SK-N-SH (cell line): ENCODE measurements around the gene SLC12A6. TPM values are rescaled to one million over a fixed set of nuclear protein-coding genes. Genes with fewer than 3 reads are reported as not detected.

Experiments
- CTCF ChIA-PET: fragments of 300-600, 350-600 bp; formaldehyde crosslinking; extraction: SDS; loops from one replicate; lab custom pipeline; 2021; lab: Yijun Ruan, JAX
- POLR2A ChIA-PET: fragments of 350-600 bp; sonication (Branson Sonifier 250); formaldehyde crosslinking; extraction: SDS; loops from one replicate; lab custom pipeline; 2020; ENCODE audit warnings: antibody characterized with exemption, inconsistent platforms; lab: Yijun Ruan, JAX
- DNase-seq: peaks from one replicate; pipeline ENCODE4 v3.0.0; 2012
- H2AFZ ChIP-seq: fragments of 200-600 bp; sonication (generic); 2 replicates; pipeline ENCODE4 v1.8.1; 2016; ENCODE audit warnings: antibody characterized with exemption, mild to moderate bottlenecking, low read depth
- H3F3A ChIP-seq: fragments of 200-600 bp; sonication (generic); replicated peaks from 2 replicates; pipeline ENCODE3; 2016; ENCODE audit warnings: antibody characterized with exemption, mild to moderate bottlenecking; ENCODE audit not compliant: insufficient read depth
- H3K27ac ChIP-seq, 2 experiments: fragments of 200-500 bp in 1 of 2; fragments of 200-600 bp in 1 of 2; sonication (Bioruptor generic) in 1 of 2; sonication (generic), shearing (Covaris generic) in 1 of 2; 2 replicates each; pipeline versions ENCODE4 v1.5.1 to v1.6.1; 2014 to 2016; ENCODE audit warnings: low read depth in 2 of 2, inconsistent platforms in 1 of 2, low read length in 1 of 2, mild to moderate bottlenecking in 1 of 2, mixed read lengths in 1 of 2
- H3K27me3 ChIP-seq: fragments of 200-600 bp; sonication (generic), shearing (Covaris generic); 2 replicates; pipeline ENCODE4 v1.6.1; 2016; ENCODE audit warnings: mixed run types; ENCODE audit not compliant: insufficient read depth
- H3K36me3 ChIP-seq, 2 experiments: fragments of 200-500 bp in 1 of 2; fragments of 200-600 bp in 1 of 2; sonication (Bioruptor generic) in 1 of 2; sonication (generic) in 1 of 2; replicated peaks in 1 of 2; 2 replicates each; pipeline versions ENCODE3 to v1.5.1; 2014 to 2016; ENCODE audit warnings: low read length in 1 of 2, mild to moderate bottlenecking in 1 of 2; ENCODE audit not compliant: insufficient read depth in 2 of 2, control insufficient read depth in 1 of 2
- H3K4me1 ChIP-seq, 2 experiments: fragments of 200-500 bp in 1 of 2; fragments of 200-600 bp in 1 of 2; sonication (Bioruptor generic) in 1 of 2; sonication (generic), shearing (Covaris generic) in 1 of 2; 2 replicates each; pipeline versions ENCODE4 v1.5.1 to v1.6.1; 2014 to 2016; ENCODE audit warnings: low read depth in 1 of 2, low read length in 1 of 2, mixed run types in 1 of 2; ENCODE audit not compliant: insufficient read depth in 2 of 2, control insufficient read depth in 1 of 2
- H3K4me2 ChIP-seq: fragments of 200-600 bp; sonication (generic), shearing (Covaris generic); 2 replicates; pipeline ENCODE4 v1.6.1; 2017; ENCODE audit warnings: mixed run types
- H3K4me3 ChIP-seq, 2 experiments: fragments of 200-500 bp in 1 of 2; fragments of 200-600 bp in 1 of 2; sonication (Bioruptor generic) in 1 of 2; sonication (generic), shearing (Covaris generic) in 1 of 2; 2 replicates each; pipeline versions ENCODE4 v1.5.1 to v1.8.1; 2014 to 2016; ENCODE audit warnings: low read depth in 2 of 2, inconsistent platforms in 1 of 2, low read length in 1 of 2, mild to moderate bottlenecking in 1 of 2, mixed read lengths in 1 of 2, moderate library complexity in 1 of 2
- H3K79me2 ChIP-seq: fragments of 200-600 bp; sonication (generic); 2 replicates; pipeline ENCODE4 v1.8.1; 2017; ENCODE audit warnings: mild to moderate bottlenecking; ENCODE audit not compliant: insufficient read depth
- H3K9ac ChIP-seq: fragments of 200-600 bp; sonication (generic); 2 replicates; pipeline ENCODE4 v1.6.1; 2017; ENCODE audit warnings: mixed run types
- H3K9me2 ChIP-seq: fragments of 200-600 bp; sonication (generic); 2 replicates; pipeline ENCODE4 v1.6.1; 2017; ENCODE audit warnings: mixed run types
- H3K9me3 ChIP-seq: fragments of 200-600 bp; sonication (generic); 2 replicates; pipeline ENCODE4 v1.6.1; 2017; ENCODE audit warnings: mixed run types, mild to moderate bottlenecking, moderate library complexity
- H4K20me1 ChIP-seq: fragments of 200-600 bp; sonication (generic); 2 replicates; pipeline ENCODE4 v1.6.1; 2017; ENCODE audit warnings: mild to moderate bottlenecking, mixed run types; ENCODE audit not compliant: insufficient read depth
- CHD2 ChIP-seq: fragments of 150-350 bp; IDR thresholded peaks from 2 replicates; pipeline ENCODE4 v1.6.1; 2018; ENCODE audit warnings: low read length; ENCODE audit not compliant: partially characterized antibody
- EP300 ChIP-seq, 2 experiments: IDR thresholded peaks; 2 replicates each; pipeline versions ENCODE4 v1.4.0 to v1.6.1; 2012; ENCODE audit warnings: borderline replicate concordance in 1 of 2, low read depth in 1 of 2, low read length in 1 of 2
- FOXM1 ChIP-seq: IDR thresholded peaks from 2 replicates; pipeline ENCODE4 v1.4.0; 2012; ENCODE audit warnings: low read depth, mild to moderate bottlenecking
- GABPA ChIP-seq: IDR thresholded peaks from 2 replicates; pipeline ENCODE4 v1.4.0; 2012; ENCODE audit warnings: low read depth, mild to moderate bottlenecking
- GATA2 ChIP-seq: sonication (generic); formaldehyde crosslinking; IDR thresholded peaks from 2 replicates; pipeline ENCODE4 v1.5.0; 2020; ENCODE audit warnings: mild to moderate bottlenecking, missing genetic modification reagents
- MXI1 ChIP-seq: IDR thresholded peaks from 2 replicates; pipeline ENCODE4 v1.6.1; 2012; ENCODE audit warnings: mild to moderate bottlenecking, low read depth, low read length, improper control_type of control experiment
- RAD21 ChIP-seq: IDR thresholded peaks from 2 replicates; pipeline ENCODE4 v1.6.1; 2012; ENCODE audit warnings: mild to moderate bottlenecking, low read length
- TAF1 ChIP-seq: IDR thresholded peaks from 2 replicates; pipeline ENCODE4 v1.6.1; 2012; ENCODE audit warnings: low read depth, mild to moderate bottlenecking, low read length, moderate library complexity, borderline replicate concordance
- TEAD4 ChIP-seq: IDR thresholded peaks from 2 replicates; pipeline ENCODE4 v1.4.0; 2012; ENCODE audit warnings: mild to moderate bottlenecking, borderline replicate concordance; ENCODE audit not compliant: insufficient read depth
- WGBS: methylation state at CpG from one replicate; pipeline ENCODE4 v1.1.6; 2017; ENCODE audit warnings: low lambda C conversion rate; 5-methylcytosine and 5-hydroxymethylcytosine counted together
- polyA plus RNA-seq, 3 experiments: library from polyadenylated mRNA; depleted of rRNA; stranded (reverse); fragments of >200 nt; gene quantifications; 2 replicates each; pipeline ENCODE4 v1.2.3, GENCODE V29; 2012
- TF ChIP-seq, protein P1 (sequence below): IDR thresholded peaks from 2 replicates; pipeline ENCODE4 v1.6.1; 2012; ENCODE audit warnings: mild to moderate bottlenecking, low read depth, low read length, moderate library complexity
- TF ChIP-seq, protein P2 (sequence below): fragments of 150-350 bp; IDR thresholded peaks from 2 replicates; pipeline ENCODE4 v1.6.1; 2017; ENCODE audit warnings: antibody characterized with exemption, low read length, low read depth, borderline replicate concordance
- TF ChIP-seq, protein P3 (sequence below): IDR thresholded peaks from 2 replicates; pipeline ENCODE4 v1.4.0; 2012; ENCODE audit warnings: low read depth
- TF ChIP-seq, protein P4 (sequence below): fragments of 200-600 bp; sonication (generic); IDR thresholded peaks from 2 replicates; pipeline ENCODE4 v1.6.1; 2017; ENCODE audit warnings: antibody characterized with exemption, mild to moderate bottlenecking, moderate library complexity

SLC12A6 gene
- polyA plus RNA-seq, 1 of the 3 experiments (the other 2 are of a cell fraction) = 7.7 TPM

DNA sequence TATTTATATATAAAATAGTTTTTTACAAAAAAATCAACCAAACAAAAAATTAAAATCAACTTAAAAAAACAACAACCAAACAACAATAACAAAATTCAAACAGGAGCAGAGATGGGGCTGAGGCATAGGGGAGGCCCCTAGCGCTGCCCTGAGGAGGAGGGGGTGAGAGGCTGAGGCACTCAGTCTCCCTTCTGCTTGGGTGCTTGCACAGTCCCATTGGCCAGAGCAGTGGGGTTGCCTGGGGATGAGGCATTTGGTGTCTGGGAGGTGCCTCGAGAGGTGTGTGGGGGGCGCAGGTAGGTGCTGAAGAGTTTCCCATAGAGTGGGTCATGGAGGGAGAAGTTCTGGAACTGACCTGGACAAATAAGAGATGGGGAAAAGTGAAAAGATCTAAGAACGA lies 21.4 kb upstream of the SLC12A6 start:
- Histone ChIP-seq H2AFZ (no peak overlapping the region), H3K79me2 (no peaks in the 10 kb centered on the region), H3K27me3 (no peaks in the 10 kb centered on the region), H4K20me1 (no peaks in the 10 kb centered on the region), H3K9me3 (no peaks in the 10 kb centered on the region), H3K27ac (no peak overlapping the region), H3F3A (no peaks in the 10 kb centered on the region), H3K4me1 (no peaks in the 10 kb centered on the region), H3K4me3 (no peak overlapping the region), H3K36me3 (peaks cover 13 to 68% of the 10 kb centered on the region in 2 experiments), H3K9me2 (no peaks in the 10 kb centered on the region), H3K9ac (no peak overlapping the region), H3K4me2 (no peak overlapping the region)
- TF ChIP-seq EP300 (IDR thresholded peaks at IDR 0.05; ENCODE audit: borderline replicate concordance in 1 of 2, low read depth in 1 of 2, low read length in 1 of 2) (no peak), FOXM1 (no peak), RAD21 (no peak), GATA2 (CRISPR knock-in tag) (no peak), TAF1 (no peak), TEAD4 (no peak), GABPA (no peak), CHD2 (no peak), MXI1 (no peak)
- TF ChIP-seq, protein P1, sequence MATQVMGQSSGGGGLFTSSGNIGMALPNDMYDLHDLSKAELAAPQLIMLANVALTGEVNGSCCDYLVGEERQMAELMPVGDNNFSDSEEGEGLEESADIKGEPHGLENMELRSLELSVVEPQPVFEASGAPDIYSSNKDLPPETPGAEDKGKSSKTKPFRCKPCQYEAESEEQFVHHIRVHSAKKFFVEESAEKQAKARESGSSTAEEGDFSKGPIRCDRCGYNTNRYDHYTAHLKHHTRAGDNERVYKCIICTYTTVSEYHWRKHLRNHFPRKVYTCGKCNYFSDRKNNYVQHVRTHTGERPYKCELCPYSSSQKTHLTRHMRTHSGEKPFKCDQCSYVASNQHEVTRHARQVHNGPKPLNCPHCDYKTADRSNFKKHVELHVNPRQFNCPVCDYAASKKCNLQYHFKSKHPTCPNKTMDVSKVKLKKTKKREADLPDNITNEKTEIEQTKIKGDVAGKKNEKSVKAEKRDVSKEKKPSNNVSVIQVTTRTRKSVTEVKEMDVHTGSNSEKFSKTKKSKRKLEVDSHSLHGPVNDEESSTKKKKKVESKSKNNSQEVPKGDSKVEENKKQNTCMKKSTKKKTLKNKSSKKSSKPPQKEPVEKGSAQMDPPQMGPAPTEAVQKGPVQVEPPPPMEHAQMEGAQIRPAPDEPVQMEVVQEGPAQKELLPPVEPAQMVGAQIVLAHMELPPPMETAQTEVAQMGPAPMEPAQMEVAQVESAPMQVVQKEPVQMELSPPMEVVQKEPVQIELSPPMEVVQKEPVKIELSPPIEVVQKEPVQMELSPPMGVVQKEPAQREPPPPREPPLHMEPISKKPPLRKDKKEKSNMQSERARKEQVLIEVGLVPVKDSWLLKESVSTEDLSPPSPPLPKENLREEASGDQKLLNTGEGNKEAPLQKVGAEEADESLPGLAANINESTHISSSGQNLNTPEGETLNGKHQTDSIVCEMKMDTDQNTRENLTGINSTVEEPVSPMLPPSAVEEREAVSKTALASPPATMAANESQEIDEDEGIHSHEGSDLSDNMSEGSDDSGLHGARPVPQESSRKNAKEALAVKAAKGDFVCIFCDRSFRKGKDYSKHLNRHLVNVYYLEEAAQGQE = no peak
- TF ChIP-seq, protein P2, sequence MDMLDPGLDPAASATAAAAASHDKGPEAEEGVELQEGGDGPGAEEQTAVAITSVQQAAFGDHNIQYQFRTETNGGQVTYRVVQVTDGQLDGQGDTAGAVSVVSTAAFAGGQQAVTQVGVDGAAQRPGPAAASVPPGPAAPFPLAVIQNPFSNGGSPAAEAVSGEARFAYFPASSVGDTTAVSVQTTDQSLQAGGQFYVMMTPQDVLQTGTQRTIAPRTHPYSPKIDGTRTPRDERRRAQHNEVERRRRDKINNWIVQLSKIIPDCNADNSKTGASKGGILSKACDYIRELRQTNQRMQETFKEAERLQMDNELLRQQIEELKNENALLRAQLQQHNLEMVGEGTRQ = no peak
- TF ChIP-seq, protein P3, sequence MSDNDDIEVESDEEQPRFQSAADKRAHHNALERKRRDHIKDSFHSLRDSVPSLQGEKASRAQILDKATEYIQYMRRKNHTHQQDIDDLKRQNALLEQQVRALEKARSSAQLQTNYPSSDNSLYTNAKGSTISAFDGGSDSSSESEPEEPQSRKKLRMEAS = no peak
- no peak for DNase-seq
- ChIA-PET POLR2A (no interaction called here), CTCF (interaction anchor here (1.3 to 2.1 kb wide), 2 partner anchors 8 to 15 kb away, joined by 5 to 14 read pairs; partner anchors contain the start of genes LPCAT4, NOP10 and NUTM1)
- WGBS = 95% methylated on average over 4 of the region's 4 CpGs

DNA sequence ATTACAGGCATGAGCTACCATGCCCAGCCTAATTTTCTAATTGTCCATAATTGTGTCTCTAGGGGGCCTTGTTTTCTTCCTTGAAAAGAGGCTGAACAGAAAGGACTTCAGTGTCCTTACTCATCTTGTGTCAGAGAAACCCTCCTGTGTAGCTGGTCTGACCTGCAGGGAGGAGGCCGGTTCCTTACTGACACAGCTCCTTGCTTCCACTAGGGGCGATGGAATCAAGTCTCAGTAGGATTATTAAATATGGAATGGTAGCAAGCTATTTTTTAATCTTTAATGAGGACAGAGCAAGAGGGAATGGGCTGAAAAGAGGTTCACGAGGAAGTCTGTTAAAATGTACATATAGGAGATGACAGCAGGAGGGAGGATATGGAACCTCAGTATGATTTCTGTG lies 20.8 kb upstream of the SLC12A6 start:
- no peaks in the 10 kb centered on the region for H3K79me2 ChIP-seq
- H3K9ac ChIP-seq = no peak overlapping the region
- peak; percentile 41 for DNase-seq
- ChIA-PET CTCF (interaction anchor here (1.3 to 2.1 kb wide), 2 partner anchors 9 to 15 kb away, joined by 5 to 14 read pairs; partner anchors contain the start of genes LPCAT4, NOP10 and NUTM1), POLR2A (no interaction called here)
- no peaks in the 10 kb centered on the region for H3K27me3 ChIP-seq
- H3F3A ChIP-seq = no peaks in the 10 kb centered on the region
- H3K4me2 ChIP-seq = no peak overlapping the region
- H4K20me1 ChIP-seq = no peaks in the 10 kb centered on the region
- H3K9me3 ChIP-seq = no peaks in the 10 kb centered on the region
- no peak overlapping the region for H3K4me3 ChIP-seq
- TF ChIP-seq, protein P4, sequence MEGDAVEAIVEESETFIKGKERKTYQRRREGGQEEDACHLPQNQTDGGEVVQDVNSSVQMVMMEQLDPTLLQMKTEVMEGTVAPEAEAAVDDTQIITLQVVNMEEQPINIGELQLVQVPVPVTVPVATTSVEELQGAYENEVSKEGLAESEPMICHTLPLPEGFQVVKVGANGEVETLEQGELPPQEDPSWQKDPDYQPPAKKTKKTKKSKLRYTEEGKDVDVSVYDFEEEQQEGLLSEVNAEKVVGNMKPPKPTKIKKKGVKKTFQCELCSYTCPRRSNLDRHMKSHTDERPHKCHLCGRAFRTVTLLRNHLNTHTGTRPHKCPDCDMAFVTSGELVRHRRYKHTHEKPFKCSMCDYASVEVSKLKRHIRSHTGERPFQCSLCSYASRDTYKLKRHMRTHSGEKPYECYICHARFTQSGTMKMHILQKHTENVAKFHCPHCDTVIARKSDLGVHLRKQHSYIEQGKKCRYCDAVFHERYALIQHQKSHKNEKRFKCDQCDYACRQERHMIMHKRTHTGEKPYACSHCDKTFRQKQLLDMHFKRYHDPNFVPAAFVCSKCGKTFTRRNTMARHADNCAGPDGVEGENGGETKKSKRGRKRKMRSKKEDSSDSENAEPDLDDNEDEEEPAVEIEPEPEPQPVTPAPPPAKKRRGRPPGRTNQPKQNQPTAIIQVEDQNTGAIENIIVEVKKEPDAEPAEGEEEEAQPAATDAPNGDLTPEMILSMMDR = peak; percentile 45; the same call in 1 of the 2 replicates
- no peak for TF ChIP-seq GATA2 (CRISPR knock-in tag)
- no peaks in the 10 kb centered on the region for H3K9me2 ChIP-seq
- no peak overlapping the region for H3K27ac ChIP-seq
- WGBS = 71% methylated on average over 3 of the region's 3 CpGs
- no peak overlapping the region for H2AFZ ChIP-seq
- peaks cover 7 to 62% of the 10 kb centered on the region in 2 experiments for H3K36me3 ChIP-seq
- no peaks in the 10 kb centered on the region for H3K4me1 ChIP-seq
